GM21737 (cell line): ENCODE data around the gene FRMPD4.

Experiments
- ATAC-seq: cut with Tn5 transposase; IDR thresholded peaks from one replicate; pipeline ENCODE4 v1.9.1; 2021; ENCODE audit warnings: mild to moderate bottlenecking, moderate library complexity; ENCODE audit not compliant: unreplicated experiment

The FRMPD4 gene

GRCh38 chrX:12210196-12210815, 72.0 kb downstream of the FRMPD4 start:
- ATAC-seq: no peak

GRCh38 chrX:12210971-12211370, 72.7 kb downstream of the FRMPD4 start:
- no peak for ATAC-seq

- ATAC-seq: no peak
Measured at GRCh38 chrX:12223650-12224049, 85.4 kb downstream of the FRMPD4 start.

- ATAC-seq: no peak
Measured at GRCh38 chrX:12225107-12225506, 86.8 kb downstream of the FRMPD4 start.

- ATAC-seq: no peak
Measured at GRCh38 chrX:12227412-12228041, 89.3 kb downstream of the FRMPD4 start.

- no peak for ATAC-seq
Measured at GRCh38 chrX:12228862-12229261, 90.6 kb downstream of the FRMPD4 start.

GRCh38 chrX:12229986-12230385, 91.7 kb downstream of the FRMPD4 start:
- no peak for ATAC-seq

- ATAC-seq: no peak
Measured at GRCh38 chrX:12234534-12235329, 96.5 kb downstream of the FRMPD4 start.

- ATAC-seq: no peak
Measured at GRCh38 chrX:12236156-12236555, 97.9 kb downstream of the FRMPD4 start.

GRCh38 chrX:12237131-12237530, 98.9 kb downstream of the FRMPD4 start:
- no peak for ATAC-seq

- ATAC-seq: no peak
Measured at GRCh38 chrX:12237771-12238170, 99.5 kb downstream of the FRMPD4 start.

- no peak for ATAC-seq
Measured at GRCh38 chrX:12239356-12240082, 101.2 kb downstream of the FRMPD4 start.

- ATAC-seq: no peak
Measured at GRCh38 chrX:12240491-12240890, 102.2 kb downstream of the FRMPD4 start.

- ATAC-seq: no peak
Measured at GRCh38 chrX:12241026-12241425, 102.8 kb downstream of the FRMPD4 start.

- ATAC-seq: no peak
Measured at GRCh38 chrX:12245650-12246645, 107.7 kb downstream of the FRMPD4 start.

GRCh38 chrX:12249997-12250396, 111.7 kb downstream of the FRMPD4 start:
- no peak for ATAC-seq

GRCh38 chrX:12263211-12263610, 124.9 kb downstream of the FRMPD4 start:
- ATAC-seq: no peak

GRCh38 chrX:12269484-12269883, 131.2 kb downstream of the FRMPD4 start:
- ATAC-seq: no peak

- no peak for ATAC-seq
Measured at GRCh38 chrX:12278151-12278550, 139.9 kb downstream of the FRMPD4 start.

GRCh38 chrX:12282991-12283390, 144.7 kb downstream of the FRMPD4 start:
- no peak for ATAC-seq
